ENCODE data around the gene CLTC. TPM values are rescaled to one million over a fixed set of nuclear protein-coding genes. Genes with fewer than 3 reads are reported as not detected.

The CLTC gene
- total RNA-seq, 2 donors from 2014 or later: 342 to 393 TPM

DNA sequence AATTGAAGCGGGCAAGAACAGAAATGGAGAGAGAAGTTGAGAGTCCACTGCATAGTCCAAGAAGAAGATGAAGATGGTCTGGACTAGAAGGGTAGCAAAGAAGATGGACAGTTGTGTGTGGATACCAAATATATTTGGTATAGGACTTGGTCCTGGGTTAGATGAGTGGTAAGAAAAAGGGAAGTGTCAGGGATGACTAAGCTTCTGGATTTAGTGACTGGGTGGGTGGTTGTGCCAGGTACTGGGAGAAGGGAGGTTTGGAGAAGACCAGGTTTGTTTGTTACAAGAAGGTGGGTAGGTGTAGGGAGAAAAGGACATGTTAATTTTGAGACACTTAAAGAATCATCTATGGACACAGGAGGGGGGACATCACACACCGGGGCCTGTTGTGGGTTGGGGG lies 93.2 kb downstream of the CLTC start:
- Mint-ChIP-seq H3K4me1 (peaks cover 11% of the 10 kb centered on the region), H3K4me3 (no peak overlapping the region), H3K27ac (no peak overlapping the region), H3K27me3 (ENCODE audit: insufficient read depth) (no peaks in the 10 kb centered on the region), H3K36me3 (ENCODE audit: low read depth) (no peaks in the 10 kb centered on the region), H3K9me3 (no peaks in the 10 kb centered on the region)
- H3K27ac ChIP-seq (ENCODE audit: low read depth, low read length): no peak overlapping the region
- H3K36me3 ChIP-seq (ENCODE audit: control insufficient read depth, insufficient read depth, low read length): no peaks in the 10 kb centered on the region
- H3K9ac ChIP-seq (ENCODE audit: extremely low read depth, low read length, poor library complexity, severe bottlenecking): no peak overlapping the region
- no peaks in the 10 kb centered on the region for H3K4me1 ChIP-seq (ENCODE audit: control insufficient read depth, insufficient read depth, low read length)
- H3K4me3 ChIP-seq (ENCODE audit: low read length): no peak overlapping the region
- no peak for DNase-seq
- H3K27me3 ChIP-seq (ENCODE audit: control insufficient read depth, insufficient read depth, low read length, poor library complexity, severe bottlenecking): no peaks in the 10 kb centered on the region
- 94 to 100% methylated on average over 1 to 2 of the region's 2 CpGs for WGBS, 2 experiments (ENCODE audit: insufficient coverage in 1 of 2, insufficient read length in 1 of 2)
- no peak for TF ChIP-seq CTCF (conservative IDR thresholded peaks at IDR 0.05)
- H3K9me3 ChIP-seq (ENCODE audit: control insufficient read depth, low read length): no peaks in the 10 kb centered on the region

GRCh38 chr17:59714255-59714654 lies 94.6 kb downstream of the CLTC start:
- no peak overlapping the region for H3K9ac ChIP-seq (ENCODE audit: extremely low read depth, low read length, poor library complexity, severe bottlenecking)
- no peaks in the 10 kb centered on the region for H3K9me3 Mint-ChIP-seq
- H3K4me1 Mint-ChIP-seq: peaks cover 6% of the 10 kb centered on the region
- TF ChIP-seq CTCF (conservative IDR thresholded peaks at IDR 0.05): no peak
- H3K27me3 ChIP-seq (ENCODE audit: control insufficient read depth, insufficient read depth, low read length, poor library complexity, severe bottlenecking): no peaks in the 10 kb centered on the region
- peaks cover 4% of the 10 kb centered on the region for H3K36me3 Mint-ChIP-seq (ENCODE audit: low read depth)
- 93% methylated on average over 2 of the region's 2 CpGs; no CpG with 5 or more reads in 1 of the 2 experiments for WGBS, 2 experiments (ENCODE audit: insufficient coverage in 1 of 2, insufficient read length in 1 of 2)
- no peaks in the 10 kb centered on the region for H3K4me1 ChIP-seq (ENCODE audit: control insufficient read depth, insufficient read depth, low read length)
- no peaks in the 10 kb centered on the region for H3K27me3 Mint-ChIP-seq (ENCODE audit: insufficient read depth)
- no peak for DNase-seq
- H3K9me3 ChIP-seq (ENCODE audit: control insufficient read depth, low read length): no peaks in the 10 kb centered on the region
- no peak overlapping the region for H3K27ac Mint-ChIP-seq
- no peak overlapping the region for H3K27ac ChIP-seq (ENCODE audit: low read depth, low read length)
- H3K4me3 ChIP-seq (ENCODE audit: low read length): no peak overlapping the region
- no peak overlapping the region for H3K4me3 Mint-ChIP-seq
- H3K36me3 ChIP-seq (ENCODE audit: control insufficient read depth, insufficient read depth, low read length): no peaks in the 10 kb centered on the region

- H3K27me3 Mint-ChIP-seq (ENCODE audit: insufficient read depth): no peaks in the 10 kb centered on the region
- peaks cover 4% of the 10 kb centered on the region for H3K36me3 Mint-ChIP-seq (ENCODE audit: low read depth)
- no peak overlapping the region for H3K4me3 Mint-ChIP-seq
- Histone ChIP-seq H3K36me3 (ENCODE audit: control insufficient read depth, insufficient read depth, low read length) (no peaks in the 10 kb centered on the region), H3K9me3 (ENCODE audit: control insufficient read depth, low read length) (no peaks in the 10 kb centered on the region), H3K9ac (ENCODE audit: extremely low read depth, low read length, poor library complexity, severe bottlenecking) (no peak overlapping the region), H3K27ac (ENCODE audit: low read depth, low read length) (no peak overlapping the region), H3K4me3 (ENCODE audit: low read length) (no peak overlapping the region), H3K4me1 (ENCODE audit: control insufficient read depth, insufficient read depth, low read length) (no peaks in the 10 kb centered on the region), H3K27me3 (ENCODE audit: control insufficient read depth, insufficient read depth, low read length, poor library complexity, severe bottlenecking) (no peaks in the 10 kb centered on the region)
- no peak for TF ChIP-seq CTCF (conservative IDR thresholded peaks at IDR 0.05)
- H3K4me1 Mint-ChIP-seq: peaks cover 3% of the 10 kb centered on the region
- WGBS, 2 experiments (ENCODE audit: insufficient coverage in 1 of 2, insufficient read length in 1 of 2): 100% methylated on average over 1 to 2 of the region's 2 CpGs
- H3K27ac Mint-ChIP-seq: no peak overlapping the region
- no peaks in the 10 kb centered on the region for H3K9me3 Mint-ChIP-seq
- no peak for DNase-seq
Measured at GRCh38 chr17:59716427-59716826, 96.7 kb downstream of the CLTC start.
